Right lobe of liver (tissue), 4 donors: ENCODE results near the gene SYP.

Source experiments
- CTCF ChIP-seq, 4 donors: fragments of 200-600 bp in 3 of 4; fragments of 450-650 bp in 1 of 4; IDR thresholded peaks; one replicate each; pipeline versions ENCODE4 v1.5.1 to v1.8.0; 2016 to 2022; ENCODE audit warnings: antibody characterized with exemption in 4 of 4, mild to moderate bottlenecking in 2 of 4
- POLR2A ChIP-seq: fragments of 450-650 bp; IDR thresholded peaks from one replicate; pipeline ENCODE4 v1.6.1; 2017; ENCODE audit warnings: antibody characterized with exemption, mild to moderate bottlenecking
- donor health status: DM: no; HTN: no; CAD: no.
- donor health status: DM: no; HTN: no; CAD: no.
- donor health status: DM: no; HTN: yes; CAD: no.

GRCh38 chrX:49177338-49177833, 22.6 kb downstream of the SYP start:
- TF ChIP-seq CTCF (IDR thresholded peaks at IDR 0.05): peak in 3 of 4 donors; percentile 6 to 35 (median 18)
- no peak for TF ChIP-seq POLR2A
